Ishikawa (cell line): ENCODE measurements around the gene UNC5C.

Source experiments
- CEBPB ChIP-seq: IDR thresholded peaks from 2 replicates; pipeline ENCODE4 v1.6.1; 2012
- CREB1 ChIP-seq: IDR thresholded peaks from 2 replicates; pipeline ENCODE4 v1.6.1; 2012; ENCODE audit warnings: low read depth
- EGR1 ChIP-seq: IDR thresholded peaks from 2 replicates; pipeline ENCODE4 v1.6.1; 2012
- EP300 ChIP-seq: IDR thresholded peaks from 2 replicates; pipeline ENCODE4 v1.6.1; 2012; ENCODE audit warnings: borderline replicate concordance
- FOXM1 ChIP-seq: IDR thresholded peaks from 2 replicates; pipeline ENCODE4 v1.6.1; 2012; ENCODE audit warnings: low read depth, borderline replicate concordance
- NFIC ChIP-seq: IDR thresholded peaks from 2 replicates; pipeline ENCODE4 v1.6.1; 2012
- RAD21 ChIP-seq: IDR thresholded peaks from 2 replicates; pipeline ENCODE4 v1.6.1; 2012; ENCODE audit warnings: low read depth
- TAF1 ChIP-seq: IDR thresholded peaks from 2 replicates; pipeline ENCODE4 v1.6.1; 2012; ENCODE audit warnings: low read depth, mild to moderate bottlenecking
- TCF12 ChIP-seq: IDR thresholded peaks from 2 replicates; pipeline ENCODE4 v1.6.1; 2012; ENCODE audit warnings: low read depth
- TEAD4 ChIP-seq: IDR thresholded peaks from 2 replicates; pipeline ENCODE4 v1.6.1; 2012
- YY1 ChIP-seq: IDR thresholded peaks from 2 replicates; pipeline ENCODE4 v1.6.1; 2012; ENCODE audit warnings: low read depth
- ZBTB7A ChIP-seq: IDR thresholded peaks from 2 replicates; pipeline ENCODE4 v1.6.1; 2012; ENCODE audit warnings: low read depth
- TF ChIP-seq, protein P1 (sequence below): IDR thresholded peaks from 2 replicates; pipeline ENCODE4 v1.6.1; 2012; ENCODE audit warnings: low read depth, mild to moderate bottlenecking
- TF ChIP-seq, protein P2 (sequence below): IDR thresholded peaks from 2 replicates; pipeline ENCODE4 v1.6.1; 2012
- TF ChIP-seq, protein P3 (sequence below): IDR thresholded peaks from 2 replicates; pipeline ENCODE4 v1.6.1; 2012

Gene UNC5C

DNA sequence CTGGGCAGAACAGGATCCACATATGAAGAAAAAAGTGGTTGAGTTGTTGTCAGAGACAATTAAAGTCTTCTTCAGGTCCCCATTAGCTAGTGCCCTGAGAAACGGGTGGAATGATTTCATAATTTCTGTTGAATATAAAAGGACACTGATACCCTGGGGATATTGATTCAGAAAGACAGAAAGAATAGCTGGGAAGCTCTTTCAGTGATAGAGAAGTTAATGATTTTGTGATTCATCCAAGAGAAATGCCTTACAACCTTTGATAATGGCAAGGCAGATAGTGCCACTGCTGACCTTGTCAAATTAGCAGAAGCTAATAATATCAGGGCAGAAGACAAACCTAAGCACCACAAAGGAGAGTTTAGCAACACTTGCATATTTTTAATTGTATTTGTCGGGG, 37.9 kb downstream of the UNC5C start:
- no peak for TF ChIP-seq NFIC
- TF ChIP-seq YY1: no peak
- TF ChIP-seq, protein P1, sequence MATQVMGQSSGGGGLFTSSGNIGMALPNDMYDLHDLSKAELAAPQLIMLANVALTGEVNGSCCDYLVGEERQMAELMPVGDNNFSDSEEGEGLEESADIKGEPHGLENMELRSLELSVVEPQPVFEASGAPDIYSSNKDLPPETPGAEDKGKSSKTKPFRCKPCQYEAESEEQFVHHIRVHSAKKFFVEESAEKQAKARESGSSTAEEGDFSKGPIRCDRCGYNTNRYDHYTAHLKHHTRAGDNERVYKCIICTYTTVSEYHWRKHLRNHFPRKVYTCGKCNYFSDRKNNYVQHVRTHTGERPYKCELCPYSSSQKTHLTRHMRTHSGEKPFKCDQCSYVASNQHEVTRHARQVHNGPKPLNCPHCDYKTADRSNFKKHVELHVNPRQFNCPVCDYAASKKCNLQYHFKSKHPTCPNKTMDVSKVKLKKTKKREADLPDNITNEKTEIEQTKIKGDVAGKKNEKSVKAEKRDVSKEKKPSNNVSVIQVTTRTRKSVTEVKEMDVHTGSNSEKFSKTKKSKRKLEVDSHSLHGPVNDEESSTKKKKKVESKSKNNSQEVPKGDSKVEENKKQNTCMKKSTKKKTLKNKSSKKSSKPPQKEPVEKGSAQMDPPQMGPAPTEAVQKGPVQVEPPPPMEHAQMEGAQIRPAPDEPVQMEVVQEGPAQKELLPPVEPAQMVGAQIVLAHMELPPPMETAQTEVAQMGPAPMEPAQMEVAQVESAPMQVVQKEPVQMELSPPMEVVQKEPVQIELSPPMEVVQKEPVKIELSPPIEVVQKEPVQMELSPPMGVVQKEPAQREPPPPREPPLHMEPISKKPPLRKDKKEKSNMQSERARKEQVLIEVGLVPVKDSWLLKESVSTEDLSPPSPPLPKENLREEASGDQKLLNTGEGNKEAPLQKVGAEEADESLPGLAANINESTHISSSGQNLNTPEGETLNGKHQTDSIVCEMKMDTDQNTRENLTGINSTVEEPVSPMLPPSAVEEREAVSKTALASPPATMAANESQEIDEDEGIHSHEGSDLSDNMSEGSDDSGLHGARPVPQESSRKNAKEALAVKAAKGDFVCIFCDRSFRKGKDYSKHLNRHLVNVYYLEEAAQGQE: no peak

GRCh38 chr4:95510145-95510544, 38.6 kb downstream of the UNC5C start:
- TF ChIP-seq CEBPB (no peak), RAD21 (peak; percentile 76)

GRCh38 chr4:95508421-95508820, 40.4 kb downstream of the UNC5C start:
- TF ChIP-seq CEBPB (no peak), NFIC (no peak)

- TF ChIP-seq EGR1 (no peak), RAD21 (no peak), ZBTB7A (no peak), CREB1 (no peak)
- TF ChIP-seq, protein P2, sequence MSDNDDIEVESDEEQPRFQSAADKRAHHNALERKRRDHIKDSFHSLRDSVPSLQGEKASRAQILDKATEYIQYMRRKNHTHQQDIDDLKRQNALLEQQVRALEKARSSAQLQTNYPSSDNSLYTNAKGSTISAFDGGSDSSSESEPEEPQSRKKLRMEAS: no peak
Observed at GRCh38 chr4:95507561-95507960, 41.2 kb downstream of the UNC5C start.

DNA sequence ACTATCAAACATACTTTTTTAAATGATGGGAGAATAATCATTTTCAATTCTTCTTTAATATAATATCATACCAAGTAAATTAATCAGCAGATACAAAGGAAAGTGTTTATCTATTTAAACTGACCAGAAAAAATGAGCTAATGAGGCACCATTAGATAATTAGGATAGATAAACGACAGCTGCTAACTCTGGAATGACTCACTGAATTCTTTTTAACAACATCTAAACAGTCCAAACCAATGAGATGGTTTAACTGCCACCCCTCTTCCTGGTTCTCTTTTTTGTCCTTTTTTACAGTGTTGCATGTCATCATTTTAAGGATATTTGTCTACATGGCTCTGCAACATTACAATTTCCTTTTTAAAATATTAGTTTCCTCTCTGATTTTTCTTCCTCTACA, 41.6 kb downstream of the UNC5C start:
- TF ChIP-seq, protein P3, sequence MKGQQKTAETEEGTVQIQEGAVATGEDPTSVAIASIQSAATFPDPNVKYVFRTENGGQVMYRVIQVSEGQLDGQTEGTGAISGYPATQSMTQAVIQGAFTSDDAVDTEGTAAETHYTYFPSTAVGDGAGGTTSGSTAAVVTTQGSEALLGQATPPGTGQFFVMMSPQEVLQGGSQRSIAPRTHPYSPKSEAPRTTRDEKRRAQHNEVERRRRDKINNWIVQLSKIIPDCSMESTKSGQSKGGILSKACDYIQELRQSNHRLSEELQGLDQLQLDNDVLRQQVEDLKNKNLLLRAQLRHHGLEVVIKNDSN: no peak
- TF ChIP-seq TEAD4 (no peak), CREB1 (no peak), TCF12 (no peak), EGR1 (no peak), RAD21 (no peak), FOXM1 (no peak), CEBPB (no peak), EP300 (no peak)
- TF ChIP-seq, protein P1: no peak
- TF ChIP-seq, protein P2: no peak

DNA sequence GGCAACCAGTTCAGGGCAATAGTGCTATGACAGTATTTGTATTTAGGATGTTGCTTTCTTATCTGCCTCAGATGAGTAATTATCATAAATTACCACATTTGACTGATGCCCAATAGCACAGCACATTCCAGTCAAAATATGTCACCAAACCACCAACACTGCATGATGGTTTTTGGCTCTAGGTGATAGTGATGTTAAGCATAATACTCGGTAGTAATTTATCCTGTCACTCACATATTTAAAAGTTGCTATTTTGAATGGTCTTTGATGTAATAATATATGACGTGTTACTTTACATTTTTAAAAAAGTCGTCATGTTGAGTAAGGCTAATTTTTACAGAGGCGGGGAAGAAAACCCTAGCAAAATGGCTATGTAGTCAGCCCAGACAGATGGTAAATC, 42.5 kb downstream of the UNC5C start:
- no peak for TF ChIP-seq TAF1
- TF ChIP-seq TEAD4: no peak
- TF ChIP-seq, protein P2: no peak
- TF ChIP-seq ZBTB7A: no peak
- TF ChIP-seq NFIC: no peak
- TF ChIP-seq YY1: no peak
- TF ChIP-seq CEBPB: no peak
- no peak for TF ChIP-seq EP300
- TF ChIP-seq, protein P1: no peak
- no peak for TF ChIP-seq CREB1
- no peak for TF ChIP-seq FOXM1
- no peak for TF ChIP-seq RAD21
- no peak for TF ChIP-seq TCF12
- TF ChIP-seq, protein P3: no peak
- TF ChIP-seq EGR1: no peak
